ENCODE measurements around the gene PLCL2. TPM values are rescaled to one million over a fixed set of nuclear protein-coding genes. Genes with fewer than 3 reads are reported as not detected.

Gene PLCL2
- total RNA-seq, 1 donor from 2014 or later, result 11.3 TPM

GRCh38 chr3:17059989-17060550 lies 175.3 kb downstream of the PLCL2 start:
- DNase-seq (ENCODE audit: low spot score, unreplicated experiment), result no peak
- no peaks in the 10 kb centered on the region for H3K4me1 Mint-ChIP-seq (ENCODE audit: low read depth)
- no peaks in the 10 kb centered on the region for H3K27me3 Mint-ChIP-seq
- no peaks in the 10 kb centered on the region for H3K36me3 Mint-ChIP-seq (ENCODE audit: insufficient read depth)
- no peaks in the 10 kb centered on the region for H3K9me3 Mint-ChIP-seq (ENCODE audit: low read depth)
- H3K4me3 Mint-ChIP-seq (ENCODE audit: low read depth), result no peak overlapping the region
- no peak for TF ChIP-seq CTCF (IDR thresholded peaks at IDR 0.05; ENCODE audit: unreplicated experiment)
- H3K27ac Mint-ChIP-seq, result no peak overlapping the region

DNA sequence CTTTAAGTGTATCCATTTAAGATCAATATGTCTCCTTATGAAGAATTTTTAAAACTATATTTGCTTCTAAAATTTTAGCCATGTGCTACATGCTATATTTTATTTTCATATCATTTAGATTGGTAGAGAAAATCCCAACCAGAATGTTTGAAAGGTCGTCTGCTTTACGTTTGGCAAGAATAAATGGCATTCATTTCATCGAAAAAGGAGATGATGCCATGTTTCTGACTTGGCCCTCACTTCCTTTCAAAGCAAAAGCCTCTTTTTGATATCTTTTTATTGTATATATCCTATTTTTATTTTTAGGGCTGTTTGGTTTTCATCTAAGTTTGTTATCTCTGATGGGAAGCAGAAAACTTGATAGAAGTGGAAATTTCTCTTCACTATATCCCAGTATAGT lies 176.2 kb downstream of the PLCL2 start:
- H3K27me3 Mint-ChIP-seq, result no peaks in the 10 kb centered on the region
- H3K4me1 Mint-ChIP-seq (ENCODE audit: low read depth), result no peaks in the 10 kb centered on the region
- no peak overlapping the region for H3K27ac Mint-ChIP-seq
- no peaks in the 10 kb centered on the region for H3K9me3 Mint-ChIP-seq (ENCODE audit: low read depth)
- no peak overlapping the region for H3K4me3 Mint-ChIP-seq (ENCODE audit: low read depth)
- no peak for DNase-seq (ENCODE audit: low spot score, unreplicated experiment)
- TF ChIP-seq CTCF (IDR thresholded peaks at IDR 0.05; ENCODE audit: unreplicated experiment), result no peak
- no peaks in the 10 kb centered on the region for H3K36me3 Mint-ChIP-seq (ENCODE audit: insufficient read depth)

DNA sequence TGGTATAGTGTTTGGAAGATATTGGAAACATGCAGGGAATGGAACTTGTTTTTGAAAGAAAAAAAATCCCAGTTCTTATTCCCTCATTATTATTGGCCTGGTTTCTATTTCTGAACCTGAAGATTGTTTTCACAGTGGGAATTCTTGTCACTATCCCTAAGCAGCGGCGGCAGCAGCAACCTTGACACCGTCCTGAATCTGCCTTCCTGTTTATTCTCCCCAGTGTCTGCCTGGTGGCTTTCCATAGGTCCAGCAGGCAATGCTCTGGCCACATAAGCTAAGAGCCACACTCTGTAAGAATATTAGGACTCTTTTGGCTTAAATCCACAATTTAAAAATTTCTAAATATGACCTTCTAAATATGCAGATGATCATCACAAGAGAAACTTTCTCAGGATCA lies 178.0 kb downstream of the PLCL2 start:
- no peaks in the 10 kb centered on the region for H3K4me1 Mint-ChIP-seq (ENCODE audit: low read depth)
- no peak overlapping the region for H3K4me3 Mint-ChIP-seq (ENCODE audit: low read depth)
- no peaks in the 10 kb centered on the region for H3K27me3 Mint-ChIP-seq
- TF ChIP-seq CTCF (IDR thresholded peaks at IDR 0.05; ENCODE audit: unreplicated experiment), result no peak
- no peaks in the 10 kb centered on the region for H3K36me3 Mint-ChIP-seq (ENCODE audit: insufficient read depth)
- no peak overlapping the region for H3K27ac Mint-ChIP-seq
- no peaks in the 10 kb centered on the region for H3K9me3 Mint-ChIP-seq (ENCODE audit: low read depth)
- DNase-seq (ENCODE audit: low spot score, unreplicated experiment), result no peak

GRCh38 chr3:17063596-17063995 lies 178.8 kb downstream of the PLCL2 start:
- H3K36me3 Mint-ChIP-seq (ENCODE audit: insufficient read depth), result no peaks in the 10 kb centered on the region
- no peaks in the 10 kb centered on the region for H3K27me3 Mint-ChIP-seq
- no peaks in the 10 kb centered on the region for H3K4me1 Mint-ChIP-seq (ENCODE audit: low read depth)
- no peak overlapping the region for H3K4me3 Mint-ChIP-seq (ENCODE audit: low read depth)
- TF ChIP-seq CTCF (IDR thresholded peaks at IDR 0.05; ENCODE audit: unreplicated experiment), result no peak
- DNase-seq (ENCODE audit: low spot score, unreplicated experiment), result no peak
- H3K9me3 Mint-ChIP-seq (ENCODE audit: low read depth), result no peaks in the 10 kb centered on the region
- no peak overlapping the region for H3K27ac Mint-ChIP-seq

DNA sequence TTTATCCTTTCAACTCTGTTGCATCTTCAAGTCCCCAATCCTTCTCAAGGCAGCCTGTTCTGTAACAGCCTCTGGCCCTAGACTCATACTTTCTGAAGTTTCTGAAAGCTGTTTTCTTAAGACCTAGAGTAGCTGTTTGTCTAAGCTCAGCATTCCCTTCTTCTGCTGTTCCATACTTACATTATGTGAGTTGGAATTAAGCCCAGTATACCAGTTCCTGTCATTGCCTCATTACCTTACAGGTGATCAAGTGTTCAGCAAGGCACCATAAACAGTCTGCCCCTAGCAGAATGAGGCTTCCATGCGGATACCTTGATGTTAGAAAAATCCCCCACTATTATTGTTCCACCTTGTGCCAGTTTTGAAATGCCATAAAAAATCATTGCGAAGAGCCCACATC lies 180.6 kb downstream of the PLCL2 start:
- no peaks in the 10 kb centered on the region for H3K9me3 Mint-ChIP-seq (ENCODE audit: low read depth)
- no peak for TF ChIP-seq CTCF (IDR thresholded peaks at IDR 0.05; ENCODE audit: unreplicated experiment)
- no peak overlapping the region for H3K4me3 Mint-ChIP-seq (ENCODE audit: low read depth)
- H3K4me1 Mint-ChIP-seq (ENCODE audit: low read depth), result no peaks in the 10 kb centered on the region
- no peak overlapping the region for H3K27ac Mint-ChIP-seq
- DNase-seq (ENCODE audit: low spot score, unreplicated experiment), result no peak
- H3K36me3 Mint-ChIP-seq (ENCODE audit: insufficient read depth), result peaks cover 4% of the 10 kb centered on the region
- no peaks in the 10 kb centered on the region for H3K27me3 Mint-ChIP-seq
